DND-41 (cell line): ENCODE results near the gene RAI14.
"Not testable (repeated sequence)": the region's sequence is repeated elsewhere in the genome, so short reads cannot be mapped to it uniquely, and the experiment has no call there.

Experiments used
- ATAC-seq: fragments of 200-7000 bp; cut with Tn5 transposase; 3 replicates; pipeline ENCODE4 v1.9.1; 2021; ENCODE audit warnings: low read depth; ENCODE audit not compliant: insufficient read depth
- DNase-seq: peaks from one replicate; pipeline ENCODE4 v3.0.0-alpha.2; 2020
- H2AFZ ChIP-seq: 2 replicates; pipeline ENCODE4 v1.6.0; 2012; ENCODE audit warnings: low read depth, low read length
- H3K27ac ChIP-seq: 2 replicates; pipeline ENCODE4 v1.5.1; 2012; ENCODE audit warnings: low read length, inconsistent platforms
- H3K27me3 ChIP-seq: fragments of 200-600 bp; sonication (generic); 2 replicates; pipeline ENCODE4 v1.6.0; 2012; ENCODE audit warnings: low read length, mild to moderate bottlenecking, inconsistent platforms; ENCODE audit not compliant: insufficient read depth, poor library complexity
- H3K36me3 ChIP-seq: 2 replicates; pipeline ENCODE4 v1.5.1; 2012; ENCODE audit warnings: low read length, inconsistent platforms; ENCODE audit not compliant: insufficient read depth
- H3K4me1 ChIP-seq: 2 replicates; pipeline ENCODE4 v1.5.1; 2012; ENCODE audit warnings: mild to moderate bottlenecking, low read length; ENCODE audit not compliant: insufficient read depth
- H3K4me2 ChIP-seq: 2 replicates; pipeline ENCODE4 v1.6.0; 2012; ENCODE audit warnings: mild to moderate bottlenecking, moderate library complexity, low read length, inconsistent platforms; ENCODE audit not compliant: insufficient read depth
- H3K4me3 ChIP-seq, 2 experiments: fragments of 200-600 bp in 1 of 2; shearing (Covaris generic) in 1 of 2; 2 replicates each; pipeline ENCODE4 v1.5.1; 2012 to 2016; ENCODE audit warnings: inconsistent platforms in 2 of 2, low read length in 2 of 2, mild to moderate bottlenecking in 2 of 2, low read depth in 1 of 2, moderate library complexity in 1 of 2
- H3K79me2 ChIP-seq: 2 replicates; pipeline ENCODE4 v1.6.0; 2012; ENCODE audit warnings: low read length, inconsistent platforms; ENCODE audit not compliant: insufficient read depth
- H3K9ac ChIP-seq: 2 replicates; pipeline ENCODE4 v1.6.0; 2012; ENCODE audit warnings: low read depth, mild to moderate bottlenecking, inconsistent platforms, low read length, moderate library complexity
- H3K9me3 ChIP-seq: 2 replicates; pipeline ENCODE4 v1.5.1; 2012; ENCODE audit warnings: low read length, moderate library complexity, mild to moderate bottlenecking, inconsistent platforms; ENCODE audit not compliant: insufficient read depth, severe bottlenecking
- H4K20me1 ChIP-seq: 2 replicates; pipeline ENCODE4 v1.6.0; 2012; ENCODE audit warnings: low read length; ENCODE audit not compliant: insufficient read depth
- EZH2 ChIP-seq: IDR thresholded peaks from 3 replicates; pipeline ENCODE4 v1.6.1; 2012; ENCODE audit warnings: borderline replicate concordance, low read depth, mild to moderate bottlenecking, moderate library complexity, low read length, inconsistent platforms; ENCODE audit not compliant: severe bottlenecking
- TF ChIP-seq, protein P1 (sequence below): IDR thresholded peaks from 2 replicates; pipeline ENCODE4 v1.5.1; 2012; ENCODE audit warnings: borderline replicate concordance, low read length, moderate library complexity, mild to moderate bottlenecking; ENCODE audit not compliant: poor library complexity, severe bottlenecking; ENCODE audit errors: extremely low read depth

RAI14 gene

DNA sequence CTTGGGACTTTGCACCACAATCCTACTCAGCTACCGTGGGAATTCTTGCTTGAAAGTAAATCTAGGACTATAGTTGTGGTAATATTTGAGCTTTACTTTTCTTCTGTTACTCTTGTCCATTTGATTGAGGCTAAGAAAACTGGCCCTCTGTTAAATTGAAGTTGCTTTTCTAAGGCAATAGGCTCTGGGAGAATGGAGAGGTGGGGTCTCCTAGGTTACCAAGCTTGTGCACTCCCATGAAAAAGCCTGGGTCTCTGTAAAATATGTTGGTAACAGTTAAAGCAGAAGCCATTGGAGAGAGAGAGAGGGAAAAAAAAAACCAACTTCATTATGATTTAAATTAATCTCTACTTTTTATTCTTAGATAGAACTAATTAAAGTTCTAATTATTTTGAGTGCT, 68.6 kb downstream of the RAI14 start:
- no peak overlapping the region for H2AFZ ChIP-seq
- no peak for ATAC-seq
- no peak overlapping the region for H3K4me2 ChIP-seq
- no peak overlapping the region for H3K9ac ChIP-seq
- no peak for DNase-seq
- H3K27me3 ChIP-seq: no peaks in the 10 kb centered on the region
- no peaks in the 10 kb centered on the region for H3K36me3 ChIP-seq
- no peaks in the 10 kb centered on the region for H3K9me3 ChIP-seq
- no peak overlapping the region for H3K4me3 ChIP-seq
- no peaks in the 10 kb centered on the region for H3K4me1 ChIP-seq
- no peak for TF ChIP-seq EZH2
- TF ChIP-seq, protein P1, sequence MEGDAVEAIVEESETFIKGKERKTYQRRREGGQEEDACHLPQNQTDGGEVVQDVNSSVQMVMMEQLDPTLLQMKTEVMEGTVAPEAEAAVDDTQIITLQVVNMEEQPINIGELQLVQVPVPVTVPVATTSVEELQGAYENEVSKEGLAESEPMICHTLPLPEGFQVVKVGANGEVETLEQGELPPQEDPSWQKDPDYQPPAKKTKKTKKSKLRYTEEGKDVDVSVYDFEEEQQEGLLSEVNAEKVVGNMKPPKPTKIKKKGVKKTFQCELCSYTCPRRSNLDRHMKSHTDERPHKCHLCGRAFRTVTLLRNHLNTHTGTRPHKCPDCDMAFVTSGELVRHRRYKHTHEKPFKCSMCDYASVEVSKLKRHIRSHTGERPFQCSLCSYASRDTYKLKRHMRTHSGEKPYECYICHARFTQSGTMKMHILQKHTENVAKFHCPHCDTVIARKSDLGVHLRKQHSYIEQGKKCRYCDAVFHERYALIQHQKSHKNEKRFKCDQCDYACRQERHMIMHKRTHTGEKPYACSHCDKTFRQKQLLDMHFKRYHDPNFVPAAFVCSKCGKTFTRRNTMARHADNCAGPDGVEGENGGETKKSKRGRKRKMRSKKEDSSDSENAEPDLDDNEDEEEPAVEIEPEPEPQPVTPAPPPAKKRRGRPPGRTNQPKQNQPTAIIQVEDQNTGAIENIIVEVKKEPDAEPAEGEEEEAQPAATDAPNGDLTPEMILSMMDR: no peak
- no peaks in the 10 kb centered on the region for H3K79me2 ChIP-seq
- H4K20me1 ChIP-seq: no peaks in the 10 kb centered on the region
- no peak overlapping the region for H3K27ac ChIP-seq

DNA sequence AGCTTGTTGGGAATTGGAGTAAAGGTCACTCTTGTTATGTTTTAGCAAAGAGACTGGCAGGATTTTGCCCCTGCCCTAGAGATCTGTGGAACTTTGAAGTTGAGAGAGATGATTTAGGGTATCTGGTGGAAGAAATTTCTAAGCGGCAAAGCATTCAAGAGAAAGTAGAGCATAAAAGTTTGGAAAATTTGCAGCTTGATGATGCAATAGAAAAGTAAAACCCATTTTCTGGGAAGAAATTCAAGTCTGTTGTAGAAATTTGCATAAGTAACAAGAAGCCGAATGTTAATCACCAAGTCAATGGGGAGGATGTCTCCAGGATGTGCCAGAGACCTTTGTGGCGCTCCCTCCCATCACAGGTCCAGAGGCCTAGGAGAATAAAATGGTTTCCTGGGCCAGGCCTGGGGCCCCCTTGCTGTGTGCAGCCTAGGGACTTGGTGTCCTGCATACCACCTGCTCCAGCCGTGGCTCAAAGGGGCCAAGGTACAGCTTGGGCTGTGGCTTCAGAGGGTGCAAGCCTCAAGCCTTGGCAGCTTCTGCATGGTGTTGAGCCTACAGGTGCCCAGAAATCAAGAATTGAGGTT, 71.1 kb downstream of the RAI14 start:
- not testable (repeated sequence) for H3K4me2 ChIP-seq, H3K79me2 ChIP-seq, H4K20me1 ChIP-seq, H3K27ac ChIP-seq, H3K27me3 ChIP-seq, H3K4me3 ChIP-seq, DNase-seq, H2AFZ ChIP-seq, H3K36me3 ChIP-seq, H3K9me3 ChIP-seq, H3K9ac ChIP-seq, ATAC-seq, H3K4me1 ChIP-seq

DNA sequence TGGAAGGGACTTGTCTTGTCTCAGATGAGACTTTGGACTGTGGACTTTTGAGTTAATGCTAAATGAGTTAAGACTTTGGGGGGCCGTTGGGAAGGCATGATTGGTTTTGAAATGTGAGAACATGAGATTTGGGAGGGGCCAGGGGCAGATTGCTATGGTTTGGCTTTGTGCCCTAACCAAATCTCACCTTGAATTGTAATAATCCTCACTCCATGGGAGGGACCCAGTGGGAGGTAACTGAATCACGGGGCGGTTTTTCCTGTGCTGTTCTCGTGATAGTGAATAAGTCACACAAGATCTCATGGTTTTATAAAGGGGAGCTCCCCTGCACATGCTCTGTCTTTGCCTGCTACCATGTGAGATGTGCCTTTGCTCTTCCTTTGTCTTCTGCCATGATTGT, 72.1 kb downstream of the RAI14 start:
- no peak overlapping the region for H3K27ac ChIP-seq
- ATAC-seq (no peak), DNase-seq (no peak)
- no peak overlapping the region for H2AFZ ChIP-seq
- TF ChIP-seq, protein P1: no peak
- no peak for TF ChIP-seq EZH2
- no peaks in the 10 kb centered on the region for H3K36me3 ChIP-seq
- H3K9me3 ChIP-seq: no peaks in the 10 kb centered on the region
- H3K27me3 ChIP-seq: no peaks in the 10 kb centered on the region
- no peak overlapping the region for H3K4me3 ChIP-seq
- H3K4me2 ChIP-seq: no peak overlapping the region
- H3K79me2 ChIP-seq: no peaks in the 10 kb centered on the region
- no peaks in the 10 kb centered on the region for H3K4me1 ChIP-seq
- H3K9ac ChIP-seq: no peak overlapping the region
- H4K20me1 ChIP-seq: no peaks in the 10 kb centered on the region

DNA sequence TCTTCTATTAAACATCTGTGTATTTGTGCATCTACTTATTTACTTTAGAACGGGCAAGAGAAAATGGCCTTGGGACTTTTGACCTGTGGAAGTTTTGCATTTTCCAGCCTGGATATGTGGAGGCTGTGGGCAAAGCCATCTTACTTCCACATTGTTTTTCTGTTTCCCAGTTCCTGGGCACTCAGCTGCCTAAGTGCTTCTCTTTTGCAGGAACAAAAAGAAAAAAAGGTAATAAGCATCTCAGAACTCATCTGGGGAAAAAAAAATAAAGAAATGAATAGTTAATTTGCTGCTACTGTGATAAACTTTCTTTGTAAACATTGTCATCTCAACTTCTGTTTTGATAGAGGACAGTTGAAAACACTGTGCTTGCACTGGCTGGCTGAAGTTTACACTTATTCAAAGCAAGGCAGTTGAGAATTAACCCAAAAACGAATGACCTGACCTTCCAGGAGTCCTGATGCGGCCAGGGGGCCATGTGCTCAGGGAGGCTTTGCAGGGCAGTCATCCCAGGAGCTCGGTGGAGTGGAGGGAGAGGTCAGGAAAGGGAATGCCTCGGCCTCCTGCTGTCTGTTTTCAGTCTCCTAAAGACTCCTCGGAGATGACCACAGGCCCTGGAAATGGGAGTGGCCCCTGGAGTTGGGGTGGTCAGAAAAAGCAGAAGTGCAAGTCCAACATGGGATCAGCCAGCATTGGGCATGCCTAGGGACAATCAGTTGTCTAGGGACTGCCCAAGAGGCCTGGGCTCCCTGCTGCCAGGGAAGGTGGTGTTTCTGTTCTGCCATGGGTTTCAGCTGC, 75.5 kb downstream of the RAI14 start:
- Histone ChIP-seq H3K27ac (no peak overlapping the region), H3K9ac (no peak overlapping the region), H3K4me1 (no peaks in the 10 kb centered on the region), H3K36me3 (no peaks in the 10 kb centered on the region), H3K9me3 (no peaks in the 10 kb centered on the region), H3K79me2 (no peaks in the 10 kb centered on the region), H3K4me2 (no peak overlapping the region), H3K27me3 (no peaks in the 10 kb centered on the region), H4K20me1 (no peaks in the 10 kb centered on the region; the same call in 1 of the 2 replicates), H3K4me3 (no peak overlapping the region), H2AFZ (no peak overlapping the region)
- TF ChIP-seq, protein P1: no peak
- TF ChIP-seq EZH2: no peak
- ATAC-seq (no peak), DNase-seq (no peak)
